ENCODE measurements around the gene PTP4A2. TPM values are rescaled to one million over a fixed set of nuclear protein-coding genes. Genes with fewer than 3 reads are reported as not detected.

Gene PTP4A2
- total and polyA plus RNA-seq, 10 of the 15 experiments (the other 5 are each of a cell fraction or from before 2014, with no cell fraction given) = 180 to 909 (median 375) TPM

DNA sequence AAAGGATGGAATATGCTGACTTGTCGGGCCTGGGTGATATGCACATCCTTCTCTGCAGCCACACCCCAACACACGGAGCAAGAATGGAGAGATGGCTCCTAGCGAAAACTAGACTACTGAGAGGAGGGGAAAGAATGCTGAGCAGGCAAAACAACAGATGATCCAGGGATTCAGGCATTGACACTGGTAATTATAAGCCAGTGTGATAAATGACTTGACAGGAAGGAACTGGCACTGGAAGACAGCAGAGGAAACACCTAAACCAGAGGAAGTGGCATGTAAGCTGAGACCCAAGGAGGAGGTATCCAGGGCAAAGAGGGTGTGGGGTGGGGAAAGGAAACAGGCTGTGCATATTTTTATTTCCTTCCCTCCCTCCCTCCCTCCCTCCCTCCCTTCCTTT lies 43.8 kb upstream of the PTP4A2 start (continued):
- TF ChIP-seq, protein P1, sequence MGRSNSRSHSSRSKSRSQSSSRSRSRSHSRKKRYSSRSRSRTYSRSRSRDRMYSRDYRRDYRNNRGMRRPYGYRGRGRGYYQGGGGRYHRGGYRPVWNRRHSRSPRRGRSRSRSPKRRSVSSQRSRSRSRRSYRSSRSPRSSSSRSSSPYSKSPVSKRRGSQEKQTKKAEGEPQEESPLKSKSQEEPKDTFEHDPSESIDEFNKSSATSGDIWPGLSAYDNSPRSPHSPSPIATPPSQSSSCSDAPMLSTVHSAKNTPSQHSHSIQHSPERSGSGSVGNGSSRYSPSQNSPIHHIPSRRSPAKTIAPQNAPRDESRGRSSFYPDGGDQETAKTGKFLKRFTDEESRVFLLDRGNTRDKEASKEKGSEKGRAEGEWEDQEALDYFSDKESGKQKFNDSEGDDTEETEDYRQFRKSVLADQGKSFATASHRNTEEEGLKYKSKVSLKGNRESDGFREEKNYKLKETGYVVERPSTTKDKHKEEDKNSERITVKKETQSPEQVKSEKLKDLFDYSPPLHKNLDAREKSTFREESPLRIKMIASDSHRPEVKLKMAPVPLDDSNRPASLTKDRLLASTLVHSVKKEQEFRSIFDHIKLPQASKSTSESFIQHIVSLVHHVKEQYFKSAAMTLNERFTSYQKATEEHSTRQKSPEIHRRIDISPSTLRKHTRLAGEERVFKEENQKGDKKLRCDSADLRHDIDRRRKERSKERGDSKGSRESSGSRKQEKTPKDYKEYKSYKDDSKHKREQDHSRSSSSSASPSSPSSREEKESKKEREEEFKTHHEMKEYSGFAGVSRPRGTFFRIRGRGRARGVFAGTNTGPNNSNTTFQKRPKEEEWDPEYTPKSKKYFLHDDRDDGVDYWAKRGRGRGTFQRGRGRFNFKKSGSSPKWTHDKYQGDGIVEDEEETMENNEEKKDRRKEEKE (IDR thresholded peaks at IDR 0.05) = no peak
- no peak for TF ChIP-seq NFIC (IDR thresholded peaks at IDR 0.05; ENCODE audit: low read depth, low read length)
- TF ChIP-seq SPI1 (IDR thresholded peaks at IDR 0.05; ENCODE audit: borderline replicate concordance, insufficient read depth, low read depth, low read length) = peak; percentile 11; the same call in 1 of the 2 replicates
- TF ChIP-seq ETV6 (conservative IDR thresholded peaks at IDR 0.05 in 1 of 2, IDR thresholded peaks at IDR 0.05 in 1 of 2; ENCODE audit: borderline replicate concordance in 1 of 2, low read depth in 1 of 2) = peak in 1 of 2 experiments; percentile 72; a peak in 2 of 4 replicates
- TF ChIP-seq CHD1 (IDR thresholded peaks at IDR 0.05; ENCODE audit: low read depth, low read length) = no peak
- TF ChIP-seq IKZF2 (IDR thresholded peaks at IDR 0.05) = 0 out of 4 replicates have a peak, but pooled peaks of 1 of the 2 experiments have one; percentile 28
- TF ChIP-seq MTA3 (IDR thresholded peaks at IDR 0.05; ENCODE audit: borderline replicate concordance, low read length) = no peak
- no peak for TF ChIP-seq EGR1 (IDR thresholded peaks at IDR 0.05; ENCODE audit: borderline replicate concordance in 1 of 2, low read depth in 2 of 2, low read length in 2 of 2)
- TF ChIP-seq, protein P2, sequence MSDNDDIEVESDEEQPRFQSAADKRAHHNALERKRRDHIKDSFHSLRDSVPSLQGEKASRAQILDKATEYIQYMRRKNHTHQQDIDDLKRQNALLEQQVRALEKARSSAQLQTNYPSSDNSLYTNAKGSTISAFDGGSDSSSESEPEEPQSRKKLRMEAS (IDR thresholded peaks at IDR 0.05; ENCODE audit: low read depth, low read length) = no peak
- no peak for TF ChIP-seq SMAD1 (IDR thresholded peaks at IDR 0.05; ENCODE audit: low read depth, partially characterized antibody)
- no peak for TF ChIP-seq NBN (IDR thresholded peaks at IDR 0.05)
- no peak for TF ChIP-seq ZBTB4 (CRISPR knock-in tag; IDR thresholded peaks at IDR 0.05)
- no peak for TF ChIP-seq JUNB (IDR thresholded peaks at IDR 0.05)
- TF ChIP-seq FOXK2 (IDR thresholded peaks at IDR 0.05) = no peak
- no peak for TF ChIP-seq USF2 (IDR thresholded peaks at IDR 0.05; ENCODE audit: borderline replicate concordance, low read depth, low read length)
- TF ChIP-seq HDGF (IDR thresholded peaks at IDR 0.05) = no peak
- TF ChIP-seq SUPT20H (IDR thresholded peaks at IDR 0.05; ENCODE audit: borderline replicate concordance, control insufficient read depth, low read depth, low read length) = no peak
- TF ChIP-seq, protein P3, sequence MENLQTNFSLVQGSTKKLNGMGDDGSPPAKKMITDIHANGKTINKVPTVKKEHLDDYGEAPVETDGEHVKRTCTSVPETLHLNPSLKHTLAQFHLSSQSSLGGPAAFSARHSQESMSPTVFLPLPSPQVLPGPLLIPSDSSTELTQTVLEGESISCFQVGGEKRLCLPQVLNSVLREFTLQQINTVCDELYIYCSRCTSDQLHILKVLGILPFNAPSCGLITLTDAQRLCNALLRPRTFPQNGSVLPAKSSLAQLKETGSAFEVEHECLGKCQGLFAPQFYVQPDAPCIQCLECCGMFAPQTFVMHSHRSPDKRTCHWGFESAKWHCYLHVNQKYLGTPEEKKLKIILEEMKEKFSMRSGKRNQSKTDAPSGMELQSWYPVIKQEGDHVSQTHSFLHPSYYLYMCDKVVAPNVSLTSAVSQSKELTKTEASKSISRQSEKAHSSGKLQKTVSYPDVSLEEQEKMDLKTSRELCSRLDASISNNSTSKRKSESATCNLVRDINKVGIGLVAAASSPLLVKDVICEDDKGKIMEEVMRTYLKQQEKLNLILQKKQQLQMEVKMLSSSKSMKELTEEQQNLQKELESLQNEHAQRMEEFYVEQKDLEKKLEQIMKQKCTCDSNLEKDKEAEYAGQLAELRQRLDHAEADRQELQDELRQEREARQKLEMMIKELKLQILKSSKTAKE (IDR thresholded peaks at IDR 0.05; ENCODE audit: low read depth, poor library complexity, severe bottlenecking) = no peak
- TF ChIP-seq PAX8 (IDR thresholded peaks at IDR 0.05) = no peak
- no peak for TF ChIP-seq NR2C1 (IDR thresholded peaks at IDR 0.05)
- TF ChIP-seq CHD2 (IDR thresholded peaks at IDR 0.05; ENCODE audit: borderline replicate concordance, low read depth, low read length) = no peak

All from GM12878 (cell line).